Dedifferentiated amniotic fluid mesenchymal stem cell (primary cell): Measurements from ENCODE around the gene PTRHD1.
A peak's percentile ranks its signal among the peaks of the same experiment; 100 is the strongest.

Experiments used
- DNase-seq: peaks from one replicate; pipeline ENCODE4 v3.0.0-alpha.2; 2016; ENCODE audit errors: extremely low spot score

Gene PTRHD1

DNA sequence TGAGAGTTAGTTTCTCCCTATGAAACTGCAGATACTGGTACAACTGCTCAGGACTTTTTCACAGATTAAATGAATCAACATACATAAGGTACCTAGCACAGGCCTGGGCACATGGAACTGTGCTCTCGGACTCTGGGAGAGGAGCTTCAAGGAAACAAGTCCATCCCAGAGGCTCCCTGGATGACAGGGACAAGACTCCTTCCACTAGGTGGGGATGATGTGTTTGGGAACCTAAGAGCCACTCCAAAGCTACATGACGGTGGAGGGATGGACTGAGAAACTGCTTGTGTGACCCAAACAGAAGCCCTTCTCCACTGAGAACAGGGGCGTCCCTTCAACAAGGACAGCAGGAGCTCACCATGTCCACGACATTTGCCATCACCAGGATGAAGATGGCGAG, 37.2 kb upstream of the PTRHD1 start:
- DNase-seq = no peak

DNA sequence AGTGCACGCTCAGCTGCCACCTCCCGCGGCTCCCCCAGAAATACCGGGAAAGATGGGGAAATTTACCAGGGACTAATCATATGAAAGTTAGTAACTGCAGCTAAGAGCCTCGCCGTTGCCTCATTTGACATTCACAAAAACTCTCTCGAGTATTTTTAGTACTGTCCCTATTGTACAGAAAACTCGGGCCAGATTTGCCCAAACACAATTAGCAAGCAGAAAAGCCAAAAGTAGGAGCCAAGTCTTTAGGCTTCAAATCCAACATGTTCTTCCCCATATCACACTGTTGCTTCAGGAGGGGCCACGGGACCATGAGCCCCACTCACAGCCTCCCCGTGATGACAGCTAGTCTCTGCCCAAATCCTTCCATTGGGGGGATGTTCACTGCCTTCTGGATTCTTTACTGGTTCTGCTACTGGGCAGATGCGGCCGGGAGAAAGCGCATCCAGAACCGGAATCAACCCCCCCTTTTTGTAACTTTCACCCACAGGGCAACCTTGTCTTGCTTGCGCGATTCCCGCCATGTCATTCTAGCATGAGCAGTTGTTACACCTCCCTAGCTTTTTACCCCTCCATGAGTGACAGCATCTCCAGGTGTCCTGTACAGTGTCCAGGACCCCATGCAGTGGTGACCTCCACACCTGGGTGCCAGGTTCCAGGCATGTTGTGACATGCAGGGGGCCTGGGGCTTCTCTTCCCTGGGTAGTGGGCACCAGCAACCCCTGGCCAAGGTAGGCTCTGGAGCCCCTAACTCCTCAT, 35.2 kb upstream of the PTRHD1 start:
- no peak for DNase-seq

DNA sequence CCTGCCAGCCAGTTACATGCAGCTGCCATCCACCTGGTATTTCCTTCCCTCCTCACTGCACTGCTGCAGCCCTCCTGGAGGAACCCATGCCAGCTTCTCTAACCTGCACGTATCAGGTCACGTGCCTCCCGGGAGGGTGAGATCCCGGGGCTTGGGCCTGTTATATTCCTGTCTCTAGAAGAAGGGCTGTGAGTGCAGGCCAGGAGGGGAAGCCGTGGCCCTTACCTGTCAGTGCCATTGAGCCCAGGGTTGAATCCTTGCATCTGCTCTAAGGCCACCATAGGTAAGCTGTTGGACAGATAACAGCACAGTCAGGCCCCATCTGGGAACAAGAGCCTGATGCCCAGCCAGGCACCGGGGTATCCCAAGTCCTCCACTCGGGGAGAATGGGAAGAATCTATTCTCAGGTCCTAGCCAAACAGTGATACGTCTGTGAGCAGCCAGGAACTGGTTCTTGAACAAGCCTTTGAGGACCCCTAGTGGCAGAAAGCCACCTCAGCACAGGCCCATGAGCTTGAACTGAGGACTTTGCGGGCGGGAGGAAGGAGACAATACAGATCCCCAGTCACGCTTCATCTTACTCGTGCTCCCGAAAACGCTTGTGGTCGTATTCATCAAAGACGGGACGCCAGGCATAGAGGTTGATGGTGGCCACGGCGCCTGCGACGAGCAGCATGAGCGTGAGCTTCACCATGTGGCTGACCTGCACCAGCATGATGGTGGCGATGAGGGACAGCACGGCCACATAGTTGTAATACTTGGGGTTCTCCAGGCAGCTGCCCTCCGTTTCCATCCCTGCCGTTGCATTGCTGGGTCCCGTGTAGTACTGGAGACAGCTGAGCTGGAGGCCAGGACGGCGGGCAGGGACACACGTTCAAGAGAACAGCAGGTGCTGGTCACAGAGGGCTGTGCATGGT, 34.4 kb upstream of the PTRHD1 start:
- peak; percentile 82 for DNase-seq

DNA sequence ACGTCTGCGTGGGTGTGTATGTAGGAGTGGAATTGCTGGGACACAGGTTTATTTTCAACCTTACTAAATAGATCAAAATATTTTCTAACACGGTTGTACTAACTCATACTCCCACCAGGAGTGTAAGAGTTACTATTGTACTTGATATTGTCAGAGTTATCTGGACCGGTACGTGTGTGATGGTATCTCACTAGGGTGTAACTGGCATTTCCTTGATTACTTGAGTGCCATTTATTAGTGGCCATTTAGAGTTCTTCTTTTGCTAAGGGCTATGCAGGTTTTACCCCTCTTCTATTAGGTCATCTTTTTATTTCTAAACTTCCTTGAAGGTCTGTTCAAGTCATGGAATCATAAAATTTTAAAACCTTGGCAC, 33.6 kb upstream of the PTRHD1 start:
- no peak for DNase-seq

DNA sequence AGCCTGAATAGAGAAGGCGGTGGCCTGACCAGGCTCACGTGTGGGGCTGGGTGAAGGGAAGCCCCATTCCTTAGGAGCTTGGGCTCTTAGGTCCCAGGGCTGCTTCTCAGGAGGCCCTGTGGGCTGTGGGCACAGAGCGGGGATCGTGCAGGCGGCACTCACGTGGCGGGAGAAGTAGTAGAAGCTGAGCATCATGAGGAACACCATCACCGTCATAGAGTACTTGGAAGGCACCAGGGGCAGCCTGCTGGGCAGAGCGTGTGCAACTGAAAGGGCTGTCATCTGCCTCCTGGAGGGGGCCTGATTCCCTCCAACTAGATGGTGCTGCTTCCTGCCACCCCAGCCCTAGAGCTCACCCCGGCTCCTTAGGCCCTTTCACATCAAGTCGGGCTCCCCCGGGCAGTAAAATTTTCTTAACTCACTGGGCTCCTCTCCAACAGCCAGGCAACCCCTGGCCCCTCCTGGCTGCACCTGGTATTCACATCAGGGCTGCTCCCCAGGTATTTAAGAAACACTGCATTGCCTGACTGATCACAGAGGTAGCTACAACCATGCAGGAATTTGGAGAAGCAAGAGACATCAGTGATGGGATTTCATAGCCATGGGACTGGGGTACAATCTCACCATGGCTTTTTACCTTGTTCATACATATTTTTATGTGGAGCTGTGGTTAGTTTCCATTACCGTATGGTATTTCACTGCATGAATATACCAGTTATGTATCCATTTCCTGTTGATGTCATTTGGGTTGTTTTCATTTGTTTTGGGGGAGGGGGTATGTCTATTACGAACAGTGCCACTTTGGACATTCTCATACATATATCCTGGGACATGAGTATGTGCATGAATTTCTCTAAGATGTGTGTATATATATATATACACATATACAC, 32.9 kb upstream of the PTRHD1 start:
- no peak for DNase-seq

DNA sequence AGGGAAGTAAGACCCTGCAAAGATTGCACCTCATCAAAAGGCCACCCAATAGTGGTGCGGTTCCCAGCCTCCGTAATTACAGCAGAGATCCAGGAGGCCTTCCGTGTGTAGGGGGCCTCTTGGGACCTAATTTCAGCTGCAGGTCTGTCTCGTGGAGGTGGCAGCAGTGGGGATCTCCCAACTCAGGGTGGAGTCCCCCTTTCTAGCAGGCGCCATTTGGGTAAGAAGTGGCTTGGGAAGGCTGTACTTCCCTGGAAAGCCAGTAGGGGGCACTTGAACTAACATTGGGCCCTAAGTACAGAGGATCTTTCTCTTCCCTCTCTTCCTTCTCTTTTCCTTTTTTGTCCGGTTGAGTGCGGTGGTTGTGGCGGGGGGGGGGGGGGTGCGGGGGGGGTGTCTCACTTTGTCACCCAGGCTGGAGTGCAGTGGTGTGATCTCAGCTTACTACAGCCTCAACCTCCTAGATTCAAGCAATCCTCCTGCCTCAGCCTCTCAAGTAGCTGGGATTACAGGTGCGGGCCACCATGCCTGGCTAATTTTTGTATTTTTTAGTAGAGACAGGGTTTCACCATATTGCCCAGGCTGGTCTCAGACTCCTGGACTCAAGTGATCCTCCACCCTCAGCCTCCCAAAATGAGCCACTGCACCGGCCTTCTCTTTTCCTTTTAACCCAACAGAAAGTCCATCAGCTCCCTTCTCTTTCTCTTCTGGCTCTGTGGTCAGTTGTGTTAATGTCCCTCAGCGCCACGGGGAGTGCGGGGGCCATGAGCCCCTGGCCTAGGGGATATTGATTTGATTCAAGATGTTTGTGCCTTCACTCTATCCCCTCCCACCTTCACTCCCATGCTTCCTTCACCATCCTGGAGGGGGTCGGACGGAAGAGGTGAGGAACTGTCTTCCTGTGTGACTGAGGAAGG, 32.0 kb upstream of the PTRHD1 start:
- DNase-seq = no peak

DNA sequence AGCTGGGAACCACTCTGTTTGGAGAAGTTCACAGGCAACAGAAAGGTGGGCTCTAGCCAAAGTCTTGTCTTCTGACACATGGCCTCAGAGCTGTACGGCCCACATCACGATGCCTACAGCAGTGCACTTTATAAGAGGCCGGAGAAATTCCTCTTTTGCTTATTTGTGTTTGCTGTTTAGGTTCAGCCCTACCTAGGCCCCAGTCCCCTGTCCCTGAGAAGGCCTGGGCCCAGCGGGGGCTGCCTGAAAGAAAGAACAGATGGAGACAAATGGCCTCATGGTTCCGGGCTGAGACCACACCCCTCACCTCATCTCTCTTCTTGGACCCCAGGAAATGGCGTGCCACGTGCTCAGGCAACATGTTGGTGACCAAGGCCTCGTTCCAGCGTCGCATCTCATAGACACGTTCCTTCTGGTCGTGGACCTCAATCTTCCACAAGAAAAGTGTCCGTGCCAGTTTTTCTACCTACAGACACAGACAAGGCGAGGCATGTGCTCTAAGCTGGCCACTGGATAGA, 30.9 kb upstream of the PTRHD1 start:
- no peak for DNase-seq

DNA sequence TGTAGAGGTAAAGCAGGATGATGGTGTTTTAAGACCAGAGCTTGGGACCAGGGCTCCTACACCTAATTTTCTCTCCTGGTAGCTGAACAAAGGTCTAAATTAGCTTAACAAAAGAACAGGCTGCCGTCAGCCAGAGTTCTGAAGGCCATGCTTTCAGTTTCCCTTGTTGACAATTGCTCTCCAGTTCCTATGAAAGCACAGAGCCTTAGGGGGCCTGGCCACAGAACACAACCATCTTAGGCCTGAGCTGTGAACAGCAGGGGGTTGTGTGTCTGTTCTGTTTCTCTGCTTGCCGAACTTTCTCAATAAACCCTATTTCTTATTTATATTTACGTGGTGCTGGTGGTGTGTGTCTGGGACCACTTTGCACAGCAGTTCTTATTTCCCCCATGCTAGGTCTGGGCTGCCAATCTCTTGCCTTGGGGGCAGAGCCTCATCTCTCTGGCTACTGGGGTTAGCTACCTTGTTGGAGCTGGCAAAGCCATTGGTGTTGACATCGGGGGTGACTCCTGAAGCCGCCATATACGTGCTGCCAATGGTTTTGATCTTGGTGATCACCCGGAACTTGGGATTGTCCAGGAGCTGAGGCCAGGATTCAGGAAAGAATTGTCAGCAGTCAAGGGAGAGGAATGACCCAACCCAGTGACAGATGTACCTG, 29.0 kb upstream of the PTRHD1 start:
- DNase-seq = no peak

DNA sequence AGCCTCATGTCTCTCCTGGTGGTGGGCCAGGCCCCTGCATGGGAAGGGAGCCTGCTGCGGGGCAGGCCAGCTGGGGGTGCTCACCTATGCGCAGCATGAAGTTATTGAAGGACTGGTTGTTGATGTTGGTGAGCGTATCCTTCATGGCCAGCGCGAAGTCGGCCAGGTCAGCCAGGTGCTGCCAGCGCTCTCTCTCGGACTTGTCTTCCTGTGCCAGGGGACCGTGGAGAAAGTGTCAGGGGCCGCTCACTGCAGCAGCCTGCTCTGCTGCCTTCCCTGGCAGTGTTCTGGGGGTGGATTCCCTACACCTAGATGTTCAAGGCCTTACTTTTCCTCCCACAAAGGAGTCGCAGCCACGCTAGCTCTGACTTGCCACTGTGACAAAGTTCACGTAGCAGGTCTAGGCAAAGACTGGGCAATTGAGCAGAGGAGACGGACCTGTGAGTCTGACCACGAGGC, 28.3 kb upstream of the PTRHD1 start:
- no peak for DNase-seq

DNA sequence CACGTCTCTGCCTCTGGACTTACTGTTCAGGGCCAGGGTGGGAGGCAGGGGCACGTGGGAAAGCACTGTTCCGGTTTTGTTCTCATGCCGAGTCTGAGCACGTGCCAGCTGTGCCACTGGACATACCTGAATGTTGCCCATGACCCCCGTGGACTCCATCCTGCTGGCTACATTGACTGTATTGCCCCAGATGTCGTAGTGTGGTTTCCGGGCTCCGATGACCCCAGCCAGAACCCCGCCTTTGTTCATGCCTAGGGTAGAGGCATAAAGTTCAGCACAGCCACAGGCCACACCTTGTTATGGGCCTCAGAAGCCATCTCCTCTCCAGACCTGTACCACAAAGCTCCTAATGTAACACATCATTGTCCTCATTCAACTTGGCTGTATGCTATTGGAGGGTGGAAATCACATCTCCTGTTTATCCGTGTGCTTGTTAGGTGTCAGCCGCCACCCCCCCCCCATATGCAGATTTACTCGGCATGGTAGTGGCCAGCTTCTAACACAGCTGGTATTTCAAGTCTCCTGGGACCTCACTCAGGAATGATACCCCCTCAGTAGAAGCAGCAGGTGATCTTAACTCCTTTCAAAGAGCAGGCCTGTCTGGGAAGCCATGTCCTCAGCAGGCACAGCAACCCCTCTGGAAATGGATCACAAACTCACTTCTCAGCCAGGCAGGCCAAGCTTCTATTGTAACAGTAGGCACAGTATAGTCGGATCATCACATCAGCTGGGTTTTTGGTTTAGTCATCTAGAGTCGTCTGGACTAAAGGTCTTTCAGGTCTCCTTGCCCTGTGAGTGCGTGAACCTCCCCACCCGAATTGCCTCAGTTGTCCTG, 27.6 kb upstream of the PTRHD1 start:
- DNase-seq = no peak

DNA sequence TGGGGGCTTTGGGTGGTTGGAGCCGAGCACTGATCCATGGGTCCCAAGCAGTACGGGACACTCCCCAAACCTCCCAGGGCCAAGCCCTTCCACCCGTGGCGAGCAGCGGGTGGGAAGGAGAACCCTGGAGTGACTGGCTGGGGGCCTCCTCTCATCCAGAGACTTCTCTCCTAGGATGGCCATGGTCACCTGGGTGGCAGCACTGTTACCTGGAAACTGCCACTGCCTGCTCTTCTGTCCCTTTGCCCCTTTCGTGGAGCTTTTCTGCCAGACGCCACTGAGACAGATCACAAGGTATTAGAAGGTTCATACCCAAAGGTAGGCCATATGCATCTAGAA, 27.0 kb upstream of the PTRHD1 start:
- no peak for DNase-seq

DNA sequence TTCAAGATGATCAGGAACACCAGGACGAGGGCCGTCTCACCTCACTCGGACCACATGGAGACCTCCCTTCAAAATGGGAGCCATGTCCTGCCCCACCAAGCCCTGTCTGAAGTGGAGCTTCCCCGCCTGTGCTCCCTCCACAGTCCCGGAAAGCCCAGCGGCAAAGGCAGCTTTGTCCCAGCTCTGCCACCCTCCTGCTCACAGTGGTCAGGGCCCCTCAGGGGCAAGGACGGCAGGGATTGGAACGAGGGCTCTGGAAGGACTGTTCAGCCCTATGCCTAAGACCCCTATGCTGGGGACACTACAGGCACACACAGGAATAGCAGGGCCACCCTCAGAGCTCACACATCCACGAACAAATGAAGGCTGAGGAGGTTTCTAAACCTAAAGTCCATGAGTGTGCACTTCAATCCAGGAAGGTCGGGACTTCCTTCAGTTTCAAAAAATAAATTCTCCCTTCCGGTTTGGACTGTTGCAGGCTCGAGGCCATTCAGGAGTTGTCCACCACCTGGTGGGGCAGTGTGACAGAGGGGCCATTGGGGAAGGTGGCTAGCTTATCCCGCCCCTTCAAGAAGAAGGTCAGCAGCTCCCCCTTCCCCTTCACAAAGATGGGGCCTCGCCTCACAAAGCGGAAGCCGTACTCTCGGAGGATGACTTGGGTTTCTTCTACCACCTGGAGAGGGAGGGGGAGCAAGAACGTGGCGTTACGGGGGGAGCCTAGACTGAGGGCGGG, 26.4 kb upstream of the PTRHD1 start:
- DNase-seq = no peak

DNA sequence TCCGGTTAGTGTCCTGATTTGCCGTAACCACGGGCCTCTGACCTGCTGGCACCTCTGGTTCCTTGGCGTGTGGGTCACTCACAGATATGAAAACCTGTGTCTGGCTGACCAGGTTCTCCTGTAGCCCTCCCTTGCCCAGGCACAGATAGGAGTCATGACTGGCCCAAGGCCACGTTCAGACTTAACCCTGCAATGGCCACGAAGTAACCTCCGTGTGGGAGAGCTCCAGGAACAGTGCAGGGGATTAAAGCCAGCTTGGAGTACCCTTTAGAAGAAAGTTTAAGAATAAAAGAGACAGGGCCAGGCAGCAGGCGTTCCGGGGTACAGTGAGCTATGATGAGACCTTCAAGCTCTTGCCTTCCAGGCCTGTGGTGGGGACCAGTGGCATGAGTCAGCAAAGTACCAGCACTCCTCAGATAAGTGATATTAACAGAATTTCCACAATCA, 25.6 kb upstream of the PTRHD1 start:
- DNase-seq = no peak

DNA sequence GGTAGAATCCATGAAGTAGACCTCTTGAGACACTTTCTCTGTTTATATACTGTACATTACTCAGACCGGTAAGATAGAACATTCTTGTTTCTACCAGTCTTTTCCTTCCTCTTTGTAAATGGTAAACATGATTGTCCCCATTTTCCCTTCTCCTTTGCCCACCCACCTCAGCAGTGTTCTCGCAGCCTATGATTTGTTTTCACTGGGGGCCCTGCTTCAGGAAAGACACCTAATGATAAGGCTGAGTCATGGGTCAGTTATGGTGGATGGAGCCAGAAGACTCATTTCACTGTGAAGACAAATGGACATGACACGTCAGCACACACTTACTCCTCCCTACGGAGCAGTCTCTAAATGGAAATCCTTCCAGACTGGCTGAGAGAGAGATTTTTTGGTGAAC, 23.7 kb upstream of the PTRHD1 start:
- peak; percentile 36 for DNase-seq

DNA sequence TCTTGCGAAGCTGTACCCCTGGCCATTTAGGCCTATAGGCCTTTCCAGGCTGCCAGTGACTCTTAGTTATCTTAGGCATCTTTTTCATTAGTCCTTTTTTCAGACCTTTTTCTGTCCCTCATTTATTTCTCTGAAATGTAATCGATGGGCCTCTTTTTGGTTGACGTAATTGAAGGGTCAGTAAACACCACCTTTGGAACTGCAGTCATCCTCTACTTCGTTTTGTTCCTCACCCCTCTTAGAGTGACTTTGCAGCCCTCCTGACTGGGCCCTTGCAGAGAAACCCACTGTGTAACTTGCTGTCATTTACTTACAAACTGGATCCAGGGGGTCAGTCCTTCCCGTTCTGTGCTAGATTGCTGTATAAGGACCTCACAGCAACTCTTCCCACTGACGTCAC, 23.2 kb upstream of the PTRHD1 start:
- DNase-seq = no peak

DNA sequence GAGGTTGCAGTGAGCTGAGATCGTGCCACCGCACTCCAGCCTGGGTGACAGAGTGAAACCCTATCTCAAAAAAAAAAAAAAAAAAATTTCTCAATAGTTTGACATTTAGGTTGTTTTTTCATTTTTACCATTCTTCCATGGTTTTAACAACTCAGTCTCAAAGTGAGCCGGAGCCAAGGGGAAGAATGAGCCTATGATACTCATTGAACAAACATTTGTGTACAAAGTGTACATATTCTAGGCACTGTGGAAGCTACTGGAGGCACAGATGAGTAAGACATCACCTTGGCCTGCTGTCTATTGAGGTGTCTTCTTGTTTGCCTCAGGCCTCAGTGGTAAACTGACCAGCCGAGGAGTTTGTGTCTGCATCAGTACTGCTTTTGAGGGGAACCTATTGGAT, 22.0 kb upstream of the PTRHD1 start:
- no peak for DNase-seq

DNA sequence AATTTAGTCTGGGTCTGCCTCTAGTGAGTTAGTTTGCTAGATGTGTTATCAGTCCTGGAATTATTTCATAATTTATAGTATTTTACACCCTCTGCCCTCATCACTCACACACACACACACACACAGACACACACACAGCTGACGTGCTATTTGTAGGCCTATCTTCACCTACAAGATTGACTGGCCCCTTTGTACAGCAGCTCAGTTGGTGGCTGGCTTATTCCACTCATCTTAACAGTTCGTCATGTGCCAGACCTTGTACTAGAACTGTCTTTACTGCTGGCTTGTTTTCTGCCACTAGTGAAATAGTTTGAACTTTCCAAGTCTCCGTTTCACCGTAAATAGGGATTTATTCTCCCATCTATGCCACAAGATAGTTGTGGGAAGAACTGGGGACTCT, 21.3 kb upstream of the PTRHD1 start:
- no peak for DNase-seq

DNA sequence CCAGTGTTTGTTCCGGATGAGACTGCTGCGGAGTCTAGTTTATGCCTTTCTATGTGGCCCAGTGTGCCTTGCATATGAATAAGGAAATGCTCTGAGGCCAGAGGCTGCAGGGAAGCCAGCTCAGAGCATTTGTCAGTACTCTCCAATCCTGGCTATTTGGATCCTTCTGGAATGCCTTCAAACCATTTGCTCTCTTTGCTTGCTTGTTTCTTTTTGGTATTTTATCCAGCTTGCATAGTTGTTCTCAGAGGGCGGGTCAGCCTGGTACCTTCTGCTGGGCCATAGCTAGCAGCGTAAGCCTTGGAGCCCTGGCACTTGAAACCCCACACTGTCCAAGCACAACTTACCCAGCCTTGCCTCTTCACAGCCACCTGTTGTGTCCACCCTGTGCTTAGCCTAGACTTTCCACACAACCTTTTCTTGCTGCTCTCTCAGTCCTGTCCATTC, 20.5 kb upstream of the PTRHD1 start:
- no peak for DNase-seq
